GM12801 (cell line): ENCODE measurements around the gene DMBX1.

Source experiments
- CTCF ChIP-seq: IDR thresholded peaks from one replicate; pipeline ENCODE4 v1.5.1; 2011; ENCODE audit warnings: control low read depth; ENCODE audit not compliant: insufficient read length; ENCODE audit errors: extremely low read depth

The DMBX1 gene

GRCh38 chr1:46491443-46492268 is 2.0 kb downstream of the DMBX1 start:
- no peak for TF ChIP-seq CTCF

- TF ChIP-seq CTCF: no peak
Measured at GRCh38 chr1:46492269-46492853, 2.7 kb downstream of the DMBX1 start.

- no peak for TF ChIP-seq CTCF
Measured at GRCh38 chr1:46492871-46493270, 3.2 kb downstream of the DMBX1 start.

- TF ChIP-seq CTCF: no peak
Measured at GRCh38 chr1:46493316-46494032, 3.8 kb downstream of the DMBX1 start.

GRCh38 chr1:46494910-46495309 is 5.3 kb downstream of the DMBX1 start:
- no peak for TF ChIP-seq CTCF

GRCh38 chr1:46495778-46496177 is 6.1 kb downstream of the DMBX1 start:
- TF ChIP-seq CTCF: no peak

GRCh38 chr1:46496505-46496904 is 6.9 kb downstream of the DMBX1 start:
- no peak for TF ChIP-seq CTCF
